ENCODE data around the gene BTBD9. TPM values are rescaled to one million over a fixed set of nuclear protein-coding genes. Genes with fewer than 3 reads are reported as not detected.
A peak's percentile ranks its signal among the peaks of the same experiment; 100 is the strongest.

BTBD9 gene
- total RNA-seq, 1 donor from 2014 or later: 10.3 TPM

DNA sequence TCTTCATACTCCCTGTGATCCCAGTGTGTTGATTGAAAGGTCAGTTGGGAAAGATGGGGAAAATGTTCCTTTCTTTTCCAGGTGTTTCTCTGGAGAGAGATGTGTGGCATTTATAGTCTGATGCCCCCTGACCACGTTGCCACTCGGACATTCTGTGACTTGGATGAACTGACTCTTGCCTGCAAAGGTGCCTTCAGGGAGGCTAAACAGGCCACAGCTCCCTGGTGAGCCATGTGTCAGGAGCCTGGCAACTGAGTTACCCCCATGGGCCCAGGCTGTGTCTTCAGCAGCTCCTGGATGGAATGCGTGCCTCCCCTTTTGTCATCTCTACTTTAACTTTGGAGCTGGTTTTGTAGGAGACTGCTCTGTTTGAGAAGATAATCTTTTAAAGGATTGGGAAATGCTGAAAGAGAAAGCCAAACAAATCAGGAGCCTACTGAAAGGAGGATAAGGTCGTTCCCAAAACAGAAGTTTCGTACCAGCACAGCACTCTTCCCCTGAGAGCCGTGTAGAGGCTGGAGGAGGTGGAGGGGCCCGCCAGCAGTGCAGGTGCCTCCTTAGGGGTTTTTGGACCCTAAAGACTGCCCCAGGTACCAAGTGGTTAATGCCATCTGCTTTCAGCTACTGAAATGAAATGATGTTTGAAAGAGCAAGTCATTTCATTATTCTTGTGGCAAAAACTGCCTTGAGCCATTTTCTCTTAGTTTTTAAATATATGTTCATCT is 497.4 kb downstream of the BTBD9 start:
- peaks cover 26% of the 10 kb centered on the region for H3K4me1 Mint-ChIP-seq (ENCODE audit: unreplicated experiment)
- TF ChIP-seq, protein P1, sequence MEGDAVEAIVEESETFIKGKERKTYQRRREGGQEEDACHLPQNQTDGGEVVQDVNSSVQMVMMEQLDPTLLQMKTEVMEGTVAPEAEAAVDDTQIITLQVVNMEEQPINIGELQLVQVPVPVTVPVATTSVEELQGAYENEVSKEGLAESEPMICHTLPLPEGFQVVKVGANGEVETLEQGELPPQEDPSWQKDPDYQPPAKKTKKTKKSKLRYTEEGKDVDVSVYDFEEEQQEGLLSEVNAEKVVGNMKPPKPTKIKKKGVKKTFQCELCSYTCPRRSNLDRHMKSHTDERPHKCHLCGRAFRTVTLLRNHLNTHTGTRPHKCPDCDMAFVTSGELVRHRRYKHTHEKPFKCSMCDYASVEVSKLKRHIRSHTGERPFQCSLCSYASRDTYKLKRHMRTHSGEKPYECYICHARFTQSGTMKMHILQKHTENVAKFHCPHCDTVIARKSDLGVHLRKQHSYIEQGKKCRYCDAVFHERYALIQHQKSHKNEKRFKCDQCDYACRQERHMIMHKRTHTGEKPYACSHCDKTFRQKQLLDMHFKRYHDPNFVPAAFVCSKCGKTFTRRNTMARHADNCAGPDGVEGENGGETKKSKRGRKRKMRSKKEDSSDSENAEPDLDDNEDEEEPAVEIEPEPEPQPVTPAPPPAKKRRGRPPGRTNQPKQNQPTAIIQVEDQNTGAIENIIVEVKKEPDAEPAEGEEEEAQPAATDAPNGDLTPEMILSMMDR (IDR thresholded peaks at IDR 0.05; ENCODE audit: unreplicated experiment): no peak
- H3K27ac Mint-ChIP-seq (ENCODE audit: unreplicated experiment): no peak overlapping the region

DNA sequence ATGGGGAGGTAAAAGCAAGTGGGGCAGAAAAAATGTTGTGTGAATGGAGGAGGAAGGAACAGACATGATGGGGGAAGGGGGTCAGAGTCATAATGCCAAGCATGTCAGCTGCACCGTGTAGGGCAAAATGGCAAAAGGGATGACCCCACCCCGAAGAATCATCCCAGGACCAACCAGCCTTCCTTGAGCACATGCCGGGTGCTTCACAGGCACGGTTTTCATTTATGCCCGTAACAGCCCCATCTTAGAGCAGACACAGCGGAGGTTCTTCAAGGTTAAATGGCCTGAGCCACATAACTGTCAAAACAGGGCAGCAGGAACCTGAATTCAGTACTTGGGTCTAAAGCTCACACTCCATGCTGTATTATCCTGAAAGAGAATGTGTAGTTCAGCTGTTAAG is 498.0 kb downstream of the BTBD9 start:
- no peaks in the 10 kb centered on the region for H3K9me3 Mint-ChIP-seq (ENCODE audit: unreplicated experiment)
- no peaks in the 10 kb centered on the region for H3K36me3 Mint-ChIP-seq (ENCODE audit: low read depth, unreplicated experiment)
- TF ChIP-seq, protein P1 (IDR thresholded peaks at IDR 0.05; ENCODE audit: unreplicated experiment): no peak
- peaks cover 30% of the 10 kb centered on the region for H3K4me1 Mint-ChIP-seq (ENCODE audit: unreplicated experiment)
- H3K4me3 Mint-ChIP-seq (ENCODE audit: unreplicated experiment): no peak overlapping the region
- peaks cover 5% of the 10 kb centered on the region for H3K27me3 Mint-ChIP-seq (ENCODE audit: unreplicated experiment)
- DNase-seq (ENCODE audit: low spot score): no peak
- H3K27ac Mint-ChIP-seq (ENCODE audit: unreplicated experiment): no peak overlapping the region

More for the DNA sequence above, 497.4 kb downstream of the BTBD9 start:
- H3K4me3 Mint-ChIP-seq (ENCODE audit: unreplicated experiment): no peak overlapping the region
- DNase-seq (ENCODE audit: low spot score): no peak
- peaks cover 5% of the 10 kb centered on the region for H3K27me3 Mint-ChIP-seq (ENCODE audit: unreplicated experiment)
- no peaks in the 10 kb centered on the region for H3K36me3 Mint-ChIP-seq (ENCODE audit: low read depth, unreplicated experiment)
- H3K9me3 Mint-ChIP-seq (ENCODE audit: unreplicated experiment): no peaks in the 10 kb centered on the region

DNA sequence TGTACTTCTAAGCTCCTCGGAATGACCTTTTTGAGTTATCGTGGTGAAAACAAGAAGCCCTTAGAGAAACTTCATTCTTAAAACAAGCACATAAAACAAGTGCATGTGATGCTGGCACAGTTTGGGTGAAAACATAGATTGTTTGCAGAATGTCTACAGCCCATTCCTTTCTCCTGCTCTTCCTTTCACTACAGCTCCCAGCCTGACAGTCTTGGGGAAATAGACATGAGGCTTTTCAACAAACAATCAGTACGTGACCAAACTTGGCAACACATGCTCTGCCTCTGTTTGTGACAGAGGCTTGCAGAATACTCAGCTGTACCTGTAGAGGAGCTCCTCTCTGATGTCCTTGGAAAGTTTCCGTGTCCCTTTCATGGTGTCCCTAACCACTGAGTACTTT is 498.6 kb downstream of the BTBD9 start:
- Mint-ChIP-seq H3K27ac (ENCODE audit: unreplicated experiment) (no peak overlapping the region), H3K4me1 (ENCODE audit: unreplicated experiment) (peaks cover 35% of the 10 kb centered on the region), H3K36me3 (ENCODE audit: low read depth, unreplicated experiment) (no peaks in the 10 kb centered on the region), H3K4me3 (ENCODE audit: unreplicated experiment) (no peak overlapping the region), H3K9me3 (ENCODE audit: unreplicated experiment) (no peaks in the 10 kb centered on the region), H3K27me3 (ENCODE audit: unreplicated experiment) (peaks cover 4% of the 10 kb centered on the region)
- TF ChIP-seq, protein P1 (IDR thresholded peaks at IDR 0.05; ENCODE audit: unreplicated experiment): no peak
- DNase-seq (ENCODE audit: low spot score): no peak

DNA sequence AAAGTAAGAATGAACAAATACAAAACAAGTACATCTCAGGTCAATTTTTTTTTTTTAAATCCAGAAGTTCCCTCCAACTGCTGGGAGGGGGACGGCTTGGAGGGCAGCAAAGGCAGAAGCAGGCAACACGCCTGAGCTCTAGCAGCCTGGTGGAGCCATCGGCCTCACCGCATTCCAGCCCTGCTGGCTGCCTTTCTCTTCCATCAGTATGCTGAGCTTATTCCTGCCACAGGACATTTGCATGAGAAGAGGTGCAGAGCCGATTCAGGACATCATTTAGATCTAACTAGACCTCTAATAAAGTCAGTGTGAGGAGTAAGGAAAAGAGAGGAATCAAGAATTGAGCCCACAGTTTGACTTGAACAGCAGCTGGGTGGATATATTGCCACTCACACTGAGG is 501.4 kb downstream of the BTBD9 start:
- H3K9me3 Mint-ChIP-seq (ENCODE audit: unreplicated experiment): no peaks in the 10 kb centered on the region
- H3K27me3 Mint-ChIP-seq (ENCODE audit: unreplicated experiment): peaks cover 7% of the 10 kb centered on the region
- H3K27ac Mint-ChIP-seq (ENCODE audit: unreplicated experiment): no peak overlapping the region
- H3K4me1 Mint-ChIP-seq (ENCODE audit: unreplicated experiment): peaks cover 40% of the 10 kb centered on the region
- no peaks in the 10 kb centered on the region for H3K36me3 Mint-ChIP-seq (ENCODE audit: low read depth, unreplicated experiment)
- TF ChIP-seq, protein P1 (IDR thresholded peaks at IDR 0.05; ENCODE audit: unreplicated experiment): no peak
- DNase-seq (ENCODE audit: low spot score): no peak
- H3K4me3 Mint-ChIP-seq (ENCODE audit: unreplicated experiment): no peak overlapping the region

DNA sequence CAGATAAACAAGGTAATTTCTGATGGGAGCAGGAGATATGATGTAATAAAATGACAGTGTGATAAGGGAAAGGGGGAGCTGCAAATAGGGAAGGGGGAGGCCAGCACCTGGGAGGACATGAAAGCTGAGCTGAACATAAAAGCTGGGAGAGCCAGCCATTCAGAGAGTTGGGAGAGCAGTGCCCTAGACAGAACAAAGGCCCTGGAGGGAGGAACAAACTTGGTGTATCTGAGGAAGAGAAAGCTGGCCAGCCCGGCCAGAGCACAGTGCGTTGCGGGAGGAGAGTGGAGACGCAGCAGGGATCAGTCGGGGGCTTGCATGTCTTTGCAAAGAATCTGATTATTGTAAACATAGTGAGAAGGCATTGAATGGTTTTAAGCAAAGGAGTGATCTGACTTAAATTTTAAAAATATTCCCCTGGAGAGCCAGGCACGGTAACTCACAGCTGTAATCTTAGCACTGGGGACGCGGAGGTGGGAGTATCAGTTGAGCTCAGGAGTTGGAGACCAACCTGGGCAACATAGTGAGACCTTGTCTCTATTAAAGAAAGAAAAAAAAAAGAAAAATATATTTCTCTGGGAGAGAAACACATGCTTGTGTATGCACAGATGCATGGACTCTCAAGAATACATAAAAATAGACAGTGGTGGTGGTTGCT is 502.0 kb downstream of the BTBD9 start:
- Mint-ChIP-seq H3K27ac (ENCODE audit: unreplicated experiment) (peak overlapping the region; percentile 6), H3K36me3 (ENCODE audit: low read depth, unreplicated experiment) (no peaks in the 10 kb centered on the region), H3K27me3 (ENCODE audit: unreplicated experiment) (peaks cover 6% of the 10 kb centered on the region), H3K9me3 (ENCODE audit: unreplicated experiment) (no peaks in the 10 kb centered on the region), H3K4me3 (ENCODE audit: unreplicated experiment) (no peak overlapping the region), H3K4me1 (ENCODE audit: unreplicated experiment) (peaks cover 40% of the 10 kb centered on the region)
- TF ChIP-seq, protein P1 (IDR thresholded peaks at IDR 0.05; ENCODE audit: unreplicated experiment): no peak
- no peak for DNase-seq (ENCODE audit: low spot score)

Measured in endothelial cell (in vitro differentiated cells).